Dermis lymphatic vessel endothelial cell (primary cell): ENCODE measurements around the gene MADD. TPM values are rescaled to one million over a fixed set of nuclear protein-coding genes. Genes with fewer than 3 reads are reported as not detected.

Experiments used
- total RNA-seq: library from RNA; depleted of rRNA; stranded (reverse); fragments of >200 nt; gene quantifications from 2 replicates; pipeline ENCODE4 v1.2.1, GENCODE V29; 2014

MADD gene
- 24.4 and 25.3 TPM in 2 replicates for total RNA-seq

DNA sequence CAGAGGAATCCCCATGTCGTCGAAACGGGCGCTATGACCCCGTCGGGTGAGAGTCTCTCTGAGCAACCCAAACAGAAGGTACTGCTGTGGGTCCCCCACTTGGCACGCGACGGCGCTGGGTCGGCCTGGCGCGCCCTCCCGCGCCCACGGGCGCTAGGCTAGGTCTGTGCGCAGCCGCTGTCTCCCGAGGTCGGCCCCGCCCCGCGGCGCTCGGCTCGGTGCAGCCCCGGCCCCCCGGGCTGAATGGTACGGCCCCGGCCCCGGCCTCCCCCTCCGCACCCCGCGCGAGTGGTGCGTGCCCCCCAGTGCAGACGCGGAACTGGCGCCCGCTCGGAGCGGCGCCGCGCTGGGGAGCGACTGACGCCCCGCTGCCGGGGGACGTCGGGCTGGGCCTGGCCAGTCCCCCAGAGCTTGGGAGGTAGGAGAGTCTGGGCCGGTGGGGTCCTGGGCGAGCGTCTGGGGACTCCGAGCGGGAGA, at the start of gene MADD:
Gene MADD (plus strand): TSS at position 305 of the 477 bp plus-strand sequence.

DNA sequence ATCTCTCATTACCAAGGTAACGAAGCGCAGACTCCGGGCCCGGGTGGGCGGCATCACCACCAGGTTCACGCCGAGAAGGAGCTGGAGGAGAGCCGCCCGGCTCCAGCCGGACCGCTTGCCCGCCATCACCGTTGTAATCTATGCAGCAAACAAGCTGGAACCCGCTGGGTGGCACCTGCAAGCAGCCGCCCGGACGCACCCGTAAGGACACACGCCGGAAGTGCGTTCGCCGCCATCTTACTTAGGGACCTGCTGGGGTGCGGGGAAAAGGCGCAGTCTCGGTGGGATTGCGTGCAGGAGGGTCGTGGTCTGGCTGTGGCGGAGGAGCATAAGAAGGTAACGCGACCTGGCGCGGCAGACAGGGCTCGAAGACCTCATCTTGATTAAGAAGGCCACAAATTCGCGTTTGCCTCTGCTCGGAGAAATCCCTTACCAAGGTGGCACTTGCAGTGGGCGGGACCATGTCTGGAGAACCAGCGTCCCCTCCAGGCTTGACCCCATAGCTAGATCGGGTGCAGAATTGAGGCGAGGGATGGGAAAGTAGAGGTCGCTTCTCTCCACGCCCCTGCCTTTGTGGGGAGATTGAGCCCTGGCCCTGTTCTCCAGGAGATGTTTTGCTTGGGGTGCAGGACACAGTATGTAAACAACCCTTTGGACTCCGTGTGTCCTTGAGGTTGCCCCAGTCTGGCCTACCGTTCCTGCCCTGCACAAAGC, 21.1 kb upstream of the MADD start, which contains the start of gene ACP2:
Gene ACP2 (minus strand): TSS at position 151 of the 714 bp plus-strand sequence. CDS start 25 bp downstream, at position 126.

DNA sequence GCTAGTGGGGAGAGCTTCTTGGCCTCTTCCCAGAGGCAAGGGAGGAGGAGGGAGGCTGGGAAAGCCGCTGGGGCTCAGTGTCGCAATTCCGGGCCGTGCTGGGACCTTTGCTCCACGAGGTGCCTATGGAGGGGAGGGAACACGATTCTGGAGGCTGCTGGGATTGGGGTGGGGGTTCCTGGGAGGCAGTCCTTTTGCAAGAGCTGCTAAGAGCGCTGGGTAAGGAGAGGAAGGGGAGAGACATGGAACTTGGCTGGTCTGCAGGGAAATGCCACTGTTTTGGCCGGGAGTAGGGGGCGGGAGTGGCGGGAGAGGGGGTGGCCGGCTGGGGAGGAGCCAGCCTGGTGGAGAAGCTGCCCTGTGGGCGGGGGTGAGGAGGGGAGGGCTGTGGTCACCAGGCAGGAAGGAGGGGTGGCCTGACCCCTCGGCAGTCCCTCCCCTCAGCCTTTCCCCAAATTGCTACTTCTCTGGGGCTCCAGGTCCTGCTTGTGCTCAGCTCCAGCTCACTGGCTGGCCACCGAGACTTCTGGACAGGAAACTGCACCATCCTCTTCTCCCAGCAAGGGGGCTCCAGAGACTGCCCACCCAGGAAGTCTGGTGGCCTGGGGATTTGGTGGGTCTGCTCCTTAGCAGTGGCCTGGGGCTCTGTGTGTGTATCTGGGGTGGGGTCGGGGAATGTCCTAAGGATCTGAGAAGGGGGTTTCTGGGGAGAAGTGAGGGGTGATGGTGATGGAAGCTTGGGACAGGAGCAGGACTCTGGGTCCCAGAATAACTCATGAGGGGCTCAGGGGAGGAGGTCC, 12.2 kb upstream of the MADD start, which contains the start of gene NR1H3:
Gene NR1H3 (plus strand): TSS at position 480 of the 800 bp plus-strand sequence. CDS start 1,221 bp downstream, outside the sequence.

DNA sequence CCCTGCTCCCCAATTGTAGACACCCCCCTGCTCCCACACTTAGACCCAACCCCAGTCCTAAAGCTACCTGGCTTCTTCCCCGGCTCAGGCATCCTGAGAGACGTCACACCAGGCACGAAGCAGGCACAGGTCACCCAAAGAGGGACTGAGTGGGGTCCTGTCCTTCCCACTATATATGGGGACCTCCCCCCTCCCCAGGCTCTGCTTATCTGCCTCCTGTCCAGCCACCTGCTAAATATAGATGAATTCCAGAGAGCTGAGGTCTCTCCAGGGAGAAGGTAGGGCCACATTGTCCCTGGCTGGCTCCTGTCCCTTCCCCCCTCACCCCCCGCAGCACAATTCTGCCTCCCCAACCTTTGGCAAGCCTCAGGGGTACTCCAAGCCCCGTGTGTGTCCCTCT, 82.6 kb downstream of the MADD start, which contains the start of gene MYBPC3:
Gene MYBPC3 (minus strand): TSS at position 147 of the 400 bp plus-strand sequence. CDS start 55 bp downstream, at position 92.

DNA sequence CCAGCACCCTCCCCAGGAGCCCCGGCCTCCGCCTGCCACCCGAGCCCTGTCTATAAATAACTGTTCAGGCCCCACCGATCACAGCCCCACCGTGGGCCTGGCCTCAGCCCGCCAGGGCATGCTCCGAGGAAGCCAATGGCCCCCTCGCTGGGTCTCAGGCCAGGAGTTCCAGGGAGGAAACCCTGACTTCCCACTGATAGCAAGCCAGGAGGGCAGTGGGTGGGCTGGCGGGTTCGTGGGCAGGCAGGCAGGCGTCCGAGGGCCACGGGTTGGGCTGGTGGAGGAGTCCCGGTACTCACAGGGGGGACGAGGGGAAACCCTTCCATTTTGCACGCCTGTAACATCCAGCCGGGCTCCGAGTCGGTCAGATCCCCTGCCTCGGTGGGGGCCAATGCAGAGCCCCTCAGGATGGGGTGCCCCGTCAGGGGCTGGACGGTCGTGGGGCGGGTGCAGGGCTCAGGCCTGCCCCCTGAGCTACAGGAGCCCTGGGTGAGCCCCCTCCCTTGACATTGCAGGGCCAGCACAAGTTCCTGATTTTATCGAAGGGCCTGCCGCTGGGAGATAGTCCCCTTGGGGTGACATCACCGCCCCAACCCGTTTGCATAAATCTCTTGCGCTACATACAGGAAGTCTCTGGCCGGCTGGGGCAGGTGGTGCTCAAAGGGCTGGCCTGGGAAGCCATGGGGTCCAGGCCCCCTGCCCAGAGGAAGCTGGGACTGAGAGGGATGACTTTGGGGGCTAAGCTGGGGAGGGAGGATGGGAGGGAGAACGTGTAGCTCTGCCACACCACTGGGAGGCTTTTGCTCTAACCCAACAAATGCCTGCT, 108.3 kb downstream of the MADD start, which contains the start of gene SPI1:
Gene SPI1 (minus strand): TSS at position 538 of the 826 bp plus-strand sequence. CDS start 194 bp downstream, at position 344.

Other genes with a start within 250 kb of the MADD start
- gene ARFGAP2, start 93.3 kb upstream of the MADD start, total RNA-seq = 87.1 and 91.3 TPM in 2 replicates
- 16.6 and 24.4 TPM in 2 replicates for gene PACSIN3, start 83.7 kb upstream of the MADD start, total RNA-seq
- 34.8 and 44.6 TPM in 2 replicates for gene DDB2, start 55.2 kb upstream of the MADD start, total RNA-seq
- 35.2 and 40.5 TPM in 2 replicates for gene ACP2, start 21.3 kb upstream of the MADD start, total RNA-seq
- 52.5 and 80.0 TPM in 2 replicates for gene NR1H3, start 12.1 kb upstream of the MADD start, total RNA-seq
- gene MYBPC3, start 82.6 kb downstream of the MADD start, total RNA-seq = not detected in 2 replicates
- 0.17 TPM in 1 of 2 replicates, not detected in the other for gene SPI1, start 108.4 kb downstream of the MADD start, total RNA-seq
- 29.1 and 51.0 TPM in 2 replicates for gene SLC39A13, start 138.5 kb downstream of the MADD start, total RNA-seq
- gene PSMC3, start 156.3 kb downstream of the MADD start, total RNA-seq = 155 and 160 TPM in 2 replicates
- gene RAPSN, start 179.0 kb downstream of the MADD start, total RNA-seq = 0.09 and 0.22 TPM in 2 replicates